Measurements from ENCODE around the gene RIOK1.
A peak's percentile ranks its signal among the peaks of the same experiment; 100 is the strongest.

Gene RIOK1

DNA sequence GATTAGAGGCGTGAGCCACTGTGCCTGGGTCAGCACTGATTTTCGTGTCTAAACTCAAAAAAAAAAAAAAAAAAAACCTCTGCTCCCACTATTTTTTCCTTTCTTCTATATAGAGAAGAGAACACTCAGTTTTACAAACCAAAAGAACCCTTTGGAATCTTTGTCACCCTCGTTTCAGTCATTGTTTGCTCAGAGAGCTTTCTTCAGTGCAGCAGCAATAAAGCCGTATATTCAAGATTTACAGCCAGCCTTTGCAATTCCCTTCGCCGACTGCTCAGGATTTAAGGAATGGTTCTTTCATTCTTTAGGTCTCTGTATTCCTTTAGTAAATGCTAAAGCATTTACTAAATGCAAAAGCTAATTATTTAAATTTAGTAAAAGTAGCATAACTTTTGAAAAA lies 20.1 kb downstream of the RIOK1 start:
- no peak for DNase-seq (ENCODE audit: low read depth)

DNA sequence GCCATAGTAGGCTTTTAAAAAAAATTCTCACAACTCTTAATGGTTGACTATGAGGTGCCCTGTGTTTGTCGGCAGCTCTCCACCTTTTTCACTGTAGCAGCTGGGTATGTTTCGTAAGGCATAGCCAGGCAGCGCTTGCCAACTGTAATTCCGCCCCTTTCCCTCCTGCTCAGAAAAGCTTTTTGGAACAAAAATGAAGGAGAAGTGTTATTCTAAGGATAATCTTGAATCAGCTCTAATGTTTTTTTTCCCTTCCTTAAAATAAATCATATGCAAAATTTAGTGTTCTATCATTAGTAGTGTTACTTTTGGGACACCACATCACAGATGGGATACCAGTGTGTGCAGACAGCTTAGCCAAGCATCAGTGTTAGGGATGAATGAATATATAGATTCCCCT lies 21.2 kb downstream of the RIOK1 start:
- no peak for DNase-seq (ENCODE audit: low read depth)

DNA sequence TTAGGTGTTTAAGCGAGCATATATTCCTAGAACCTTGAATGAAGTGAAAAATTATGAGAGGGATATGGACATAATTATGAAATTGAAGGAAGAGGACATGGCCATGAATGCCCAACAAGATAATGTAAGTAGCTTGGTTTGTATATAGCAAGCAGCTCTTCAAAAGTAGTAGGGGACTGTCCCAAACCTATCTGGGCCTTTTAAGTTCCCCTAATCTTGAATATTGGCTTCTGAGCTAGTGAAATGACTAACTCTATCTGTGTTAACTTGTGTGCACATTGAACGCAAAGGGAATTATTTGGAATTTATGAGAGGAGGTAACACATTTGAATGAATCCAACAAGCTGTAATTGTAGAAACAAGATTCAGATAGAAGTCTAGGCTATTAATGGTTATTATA lies 21.7 kb downstream of the RIOK1 start:
- no peak for DNase-seq (ENCODE audit: low read depth)

DNA sequence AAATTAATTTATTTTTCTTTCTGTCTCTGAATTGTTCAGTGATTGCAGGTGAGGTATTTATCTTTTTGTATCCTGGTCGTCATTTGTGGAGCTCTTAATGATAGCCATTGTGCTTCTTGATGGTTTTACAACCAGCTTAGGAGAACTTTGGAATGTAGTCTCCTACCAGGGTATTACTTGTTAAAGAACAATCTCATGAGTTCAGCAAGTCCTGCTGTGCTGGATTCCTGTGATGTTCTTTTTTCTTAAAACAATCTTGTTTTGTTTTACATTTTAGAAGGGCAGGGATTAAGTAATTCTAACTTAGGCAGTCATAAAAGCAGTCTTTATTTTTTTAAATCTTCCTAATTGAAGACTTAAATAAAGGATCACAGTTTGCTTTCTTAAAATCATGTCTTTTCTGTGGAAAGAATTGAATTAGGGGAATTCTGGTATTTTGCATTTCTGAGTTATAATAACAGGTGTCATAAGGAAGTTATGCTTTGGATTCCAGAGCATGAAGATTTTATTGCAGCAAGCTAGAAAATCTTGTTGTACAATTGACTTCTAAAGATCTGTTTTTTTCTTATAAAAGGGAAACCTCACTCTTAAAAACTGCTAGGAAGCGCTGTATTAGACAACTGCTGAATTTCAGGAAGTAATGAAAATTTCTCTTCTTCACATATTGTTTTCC lies 23.7 kb downstream of the RIOK1 start:
- DNase-seq (ENCODE audit: low read depth) = no peak

DNA sequence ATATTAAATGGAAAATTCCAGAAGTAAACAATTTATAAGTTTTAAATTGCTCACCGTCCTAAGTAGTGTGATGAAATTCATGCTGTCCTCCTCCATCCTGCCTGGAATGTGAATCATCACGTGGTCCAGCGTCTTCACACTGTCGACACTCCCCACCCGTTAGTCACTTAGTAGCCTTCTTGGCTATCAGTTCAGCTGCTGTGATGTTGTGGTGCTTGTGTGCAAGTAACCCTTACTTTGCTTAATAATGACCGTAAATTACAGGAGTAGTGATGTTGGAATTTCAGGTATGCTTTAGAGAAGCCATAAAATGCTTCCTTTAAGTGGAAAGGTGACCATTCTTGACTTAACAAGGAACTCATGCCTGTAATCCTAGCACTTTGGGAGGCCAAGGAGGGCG lies 25.2 kb downstream of the RIOK1 start:
- peak; percentile 82 for DNase-seq (ENCODE audit: low read depth)

DNA sequence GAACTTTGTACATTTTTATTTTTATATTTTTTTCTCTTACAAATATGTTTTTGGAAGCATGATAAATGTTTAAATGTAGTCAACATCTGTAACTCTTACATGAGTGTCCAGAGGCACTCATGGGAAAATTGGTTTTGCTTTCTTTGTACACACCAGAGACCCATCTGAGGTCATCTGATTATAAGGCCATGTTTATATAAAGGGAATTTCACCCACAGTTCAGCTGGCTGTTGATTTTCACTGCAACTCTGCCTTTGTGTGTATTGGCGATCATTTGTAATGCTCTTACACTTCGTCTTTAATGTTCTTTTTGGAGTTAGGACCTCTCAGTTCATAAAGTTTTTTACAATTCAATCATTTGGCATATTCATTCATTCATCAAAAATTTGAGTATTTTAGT lies 28.1 kb downstream of the RIOK1 start:
- no peak for DNase-seq (ENCODE audit: low read depth)

DNA sequence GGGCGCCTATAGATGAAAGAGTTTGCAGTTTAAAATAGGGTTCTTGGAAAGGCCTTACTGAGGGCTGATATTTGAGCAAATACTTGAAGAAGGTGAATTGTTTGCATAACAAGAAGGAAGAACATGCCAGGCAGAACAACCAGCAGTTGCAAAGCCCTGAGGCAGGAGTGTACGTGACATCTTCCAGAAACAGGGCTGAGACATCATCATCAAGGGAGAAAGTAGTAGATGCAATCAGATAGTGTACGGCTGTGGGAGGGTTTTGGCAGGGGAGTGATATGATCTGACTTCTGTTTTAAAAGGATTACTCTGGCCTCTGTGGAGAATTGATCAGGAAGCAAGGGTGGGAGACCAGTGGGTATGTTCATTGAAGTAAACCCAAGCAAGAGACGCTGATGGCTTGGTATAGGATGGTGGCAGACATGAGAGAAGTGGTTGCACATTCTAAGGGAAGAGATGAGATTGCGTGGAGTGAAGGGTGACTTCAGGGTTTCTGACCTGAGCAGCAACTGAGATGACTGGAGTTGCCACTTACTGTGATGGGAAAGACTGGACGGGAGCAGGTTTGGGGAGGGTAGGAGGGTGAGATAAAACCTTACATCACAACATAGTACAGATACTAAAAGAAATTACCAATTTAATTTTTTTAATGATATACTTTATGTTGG lies 28.8 kb downstream of the RIOK1 start:
- no peak for DNase-seq (ENCODE audit: low read depth)

DNA sequence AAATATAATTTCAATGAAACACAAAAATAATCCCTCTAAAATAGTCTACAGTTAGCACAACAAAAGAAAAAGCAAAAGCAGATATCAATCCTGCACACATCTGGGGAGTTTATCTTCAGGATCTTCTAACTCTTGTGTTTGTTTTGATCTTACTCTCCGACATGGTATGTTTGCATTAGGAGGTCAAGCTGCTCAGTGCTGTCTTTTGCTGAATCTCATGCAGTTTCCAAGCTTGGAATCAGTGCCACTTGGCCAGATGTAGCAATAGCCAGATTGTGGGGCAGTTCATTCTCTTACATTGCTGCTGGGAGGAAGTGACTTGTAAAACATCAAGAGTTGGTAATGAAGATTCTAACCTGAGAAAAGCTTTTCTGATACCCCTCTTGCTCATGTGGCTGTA lies 29.5 kb downstream of the RIOK1 start:
- no peak for DNase-seq (ENCODE audit: low read depth)

DNA sequence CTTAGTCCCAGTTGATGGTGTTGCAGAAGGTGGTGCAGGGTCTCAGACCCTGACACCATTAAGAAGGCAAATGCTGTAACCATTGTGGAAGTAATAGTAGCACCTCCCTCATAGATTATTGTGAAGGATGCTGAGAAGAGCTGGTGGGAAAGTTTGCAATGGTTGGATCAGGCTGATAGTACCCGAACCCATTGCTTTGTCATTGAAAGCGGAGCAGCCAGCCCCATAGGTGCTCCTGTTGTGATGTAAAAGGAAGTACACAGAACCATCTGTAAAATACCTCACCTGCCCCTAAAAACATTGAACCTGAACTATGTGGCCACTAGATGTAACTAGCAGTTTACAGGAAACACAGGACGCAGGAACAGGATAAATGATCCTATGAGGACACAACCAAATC lies 31.5 kb downstream of the RIOK1 start:
- no peak for DNase-seq (ENCODE audit: low read depth)

DNA sequence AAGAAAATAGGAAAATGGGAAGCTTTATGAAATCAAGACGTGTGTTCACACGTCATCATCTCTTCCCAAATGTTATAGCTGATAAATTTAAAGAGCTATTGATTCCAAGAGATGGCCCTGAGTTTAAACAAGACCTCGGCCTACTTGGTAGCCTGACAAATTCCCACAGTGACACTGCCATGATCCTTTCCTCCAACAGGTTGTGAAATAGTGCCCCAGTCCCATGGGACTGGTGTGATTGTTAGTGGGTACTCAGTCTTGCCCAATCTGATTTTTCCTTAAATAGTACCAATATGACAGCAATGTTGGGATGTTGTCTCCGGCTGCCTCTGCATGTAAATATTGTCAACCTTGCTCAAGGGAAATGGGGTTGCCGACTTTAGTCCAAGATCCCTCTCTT lies 34.5 kb downstream of the RIOK1 start:
- no peak for DNase-seq (ENCODE audit: low read depth)

DNA sequence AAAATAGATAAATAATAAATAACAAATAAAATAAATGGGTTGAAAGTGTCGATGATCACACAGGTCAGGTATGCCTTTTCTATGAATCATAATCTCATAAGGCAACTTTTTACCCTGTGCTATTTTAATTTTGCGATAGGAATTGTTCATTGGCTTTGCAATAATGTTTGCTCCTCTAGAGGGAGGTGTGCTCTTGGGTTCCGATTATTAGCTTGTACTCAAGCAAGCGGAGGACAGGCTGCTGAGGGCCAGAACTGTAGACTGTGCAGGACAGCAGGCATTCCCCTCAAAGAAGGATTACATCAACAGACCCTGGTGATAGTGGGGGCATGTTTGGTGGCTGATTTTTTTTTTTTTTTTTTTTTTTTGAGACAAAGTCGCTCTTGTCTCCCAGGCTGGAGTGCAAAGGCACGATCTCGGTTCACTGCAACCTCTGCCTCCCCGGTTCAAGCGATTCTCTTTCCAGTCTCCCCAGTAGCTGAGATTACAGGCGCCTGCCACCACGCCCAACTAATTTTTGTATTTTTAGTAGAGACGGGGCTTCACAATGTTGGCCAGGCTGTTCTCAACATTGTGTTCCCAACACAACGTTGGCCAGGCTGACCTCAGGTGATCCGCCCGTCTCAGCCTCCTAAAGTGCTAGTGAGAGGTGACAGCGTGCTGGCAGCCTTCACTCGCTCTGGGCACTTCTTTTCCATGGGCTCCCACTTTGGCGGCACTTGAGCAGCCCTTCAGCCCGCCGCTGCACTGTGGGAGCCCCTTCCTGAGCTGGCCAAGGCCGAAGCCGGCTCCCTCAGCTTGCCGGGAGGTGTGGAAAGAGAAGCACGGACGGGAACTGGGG lies 35.6 kb downstream of the RIOK1 start:
- peak; percentile 28 for DNase-seq (ENCODE audit: low read depth)

DNA sequence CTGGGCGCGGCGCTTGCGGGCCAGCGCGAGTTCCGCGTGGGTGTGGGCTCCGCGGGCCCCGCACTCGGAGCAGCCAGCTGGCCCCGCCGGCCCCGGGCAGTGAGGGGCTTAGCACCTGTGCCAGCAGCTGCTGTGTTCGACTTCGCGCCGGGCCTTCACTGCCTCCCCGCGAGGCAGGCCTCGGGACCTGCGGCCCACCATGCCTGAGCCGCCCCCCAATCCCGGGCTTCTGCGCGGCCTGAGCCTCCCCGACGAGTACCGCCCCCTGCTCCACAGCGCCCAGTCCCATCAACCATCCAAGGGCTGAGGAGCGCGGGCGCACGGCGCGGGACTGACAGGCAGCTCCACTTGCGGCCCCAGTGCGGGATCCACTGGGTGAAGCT lies 36.2 kb downstream of the RIOK1 start:
- DNase-seq (ENCODE audit: low read depth) = no peak

DNA sequence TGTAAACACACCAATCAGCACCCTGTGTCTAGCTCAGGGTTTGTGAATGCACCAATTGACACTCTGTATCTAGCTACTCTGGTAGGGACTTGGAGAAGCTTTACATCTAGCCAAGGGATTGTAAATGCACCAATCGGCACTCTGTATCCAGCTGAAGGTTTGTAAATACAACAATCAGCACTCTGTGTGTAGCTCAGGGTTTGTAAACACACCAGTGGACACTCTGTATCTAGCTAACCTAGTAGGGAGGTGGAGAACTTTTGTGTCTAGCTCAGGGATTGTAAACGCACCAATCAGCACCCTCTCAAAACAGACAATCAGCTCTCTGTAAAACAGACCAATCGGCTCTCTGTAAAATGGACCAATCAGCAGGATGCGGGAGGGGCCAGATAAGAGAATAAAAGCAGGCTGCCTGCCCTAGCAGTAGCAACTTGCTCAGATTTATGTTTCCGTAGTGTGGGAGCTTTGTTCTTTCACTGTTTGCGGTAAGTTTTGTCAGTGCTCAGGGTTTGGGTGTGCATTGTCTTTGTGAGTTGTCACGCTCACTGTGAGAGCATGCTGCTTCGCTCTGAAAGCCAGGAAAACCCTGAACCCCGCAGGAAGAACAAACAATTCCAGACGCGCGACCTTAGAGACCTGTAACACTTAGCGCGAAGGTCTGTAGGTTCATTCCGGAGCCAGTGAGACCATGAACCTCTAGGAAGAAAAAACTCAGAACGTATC lies 37.0 kb downstream of the RIOK1 start:
- no peak for DNase-seq (ENCODE audit: low read depth)

DNA sequence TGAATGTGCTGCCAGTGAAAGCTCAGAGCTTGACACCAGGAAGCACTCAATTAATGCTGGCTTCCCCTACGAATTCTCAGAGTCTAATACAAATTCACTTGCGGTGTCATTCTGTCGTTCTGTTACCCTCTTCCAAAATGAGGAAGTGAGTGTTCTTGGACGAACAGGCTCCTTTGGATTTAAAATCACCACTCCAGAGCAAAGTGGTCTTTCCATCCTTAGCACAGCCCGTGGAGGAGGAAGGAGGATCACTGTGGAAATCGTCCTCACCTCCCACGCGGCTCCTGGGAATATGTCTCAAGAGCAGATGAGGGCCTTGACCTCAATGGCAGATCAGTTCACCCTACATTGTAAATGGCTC lies 41.7 kb downstream of the RIOK1 start:
- DNase-seq (ENCODE audit: low read depth) = no peak

DNA sequence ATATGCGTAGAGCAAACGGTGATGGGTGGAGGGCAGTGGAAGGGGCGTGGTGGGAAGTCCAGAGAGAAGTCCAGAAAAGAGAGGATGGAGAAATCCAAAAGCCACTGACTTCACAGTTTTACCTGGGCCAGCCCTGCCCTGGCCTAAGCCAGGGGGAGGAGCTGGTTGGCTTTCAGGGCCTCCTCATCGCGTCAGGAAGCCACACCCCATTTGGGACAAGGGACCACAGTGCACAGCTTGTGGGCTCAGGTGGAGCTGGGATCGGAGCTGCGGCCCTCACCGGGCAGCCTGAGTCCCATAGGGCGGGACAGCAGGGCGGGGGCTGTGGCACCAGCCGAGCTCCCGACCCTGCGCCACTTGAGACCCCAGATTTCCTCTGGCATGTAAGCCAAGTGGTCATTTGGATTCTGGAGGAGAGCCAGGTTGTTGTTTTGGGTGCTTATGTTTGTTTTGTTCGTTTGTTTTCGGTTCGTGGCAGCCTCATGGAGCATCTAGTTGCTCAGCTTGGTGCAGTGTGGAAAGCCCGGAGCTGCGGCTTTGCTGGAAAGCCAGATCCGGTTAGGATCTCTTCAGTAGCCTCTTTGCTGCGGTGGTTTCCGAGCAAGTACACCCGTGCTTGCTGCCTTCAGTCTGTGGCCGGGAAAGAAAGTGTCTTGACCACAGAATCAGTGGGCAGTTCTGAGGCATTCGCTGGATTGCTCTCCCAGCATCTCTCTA lies 42.2 kb downstream of the RIOK1 start:
- no peak for DNase-seq (ENCODE audit: low read depth)

DNA sequence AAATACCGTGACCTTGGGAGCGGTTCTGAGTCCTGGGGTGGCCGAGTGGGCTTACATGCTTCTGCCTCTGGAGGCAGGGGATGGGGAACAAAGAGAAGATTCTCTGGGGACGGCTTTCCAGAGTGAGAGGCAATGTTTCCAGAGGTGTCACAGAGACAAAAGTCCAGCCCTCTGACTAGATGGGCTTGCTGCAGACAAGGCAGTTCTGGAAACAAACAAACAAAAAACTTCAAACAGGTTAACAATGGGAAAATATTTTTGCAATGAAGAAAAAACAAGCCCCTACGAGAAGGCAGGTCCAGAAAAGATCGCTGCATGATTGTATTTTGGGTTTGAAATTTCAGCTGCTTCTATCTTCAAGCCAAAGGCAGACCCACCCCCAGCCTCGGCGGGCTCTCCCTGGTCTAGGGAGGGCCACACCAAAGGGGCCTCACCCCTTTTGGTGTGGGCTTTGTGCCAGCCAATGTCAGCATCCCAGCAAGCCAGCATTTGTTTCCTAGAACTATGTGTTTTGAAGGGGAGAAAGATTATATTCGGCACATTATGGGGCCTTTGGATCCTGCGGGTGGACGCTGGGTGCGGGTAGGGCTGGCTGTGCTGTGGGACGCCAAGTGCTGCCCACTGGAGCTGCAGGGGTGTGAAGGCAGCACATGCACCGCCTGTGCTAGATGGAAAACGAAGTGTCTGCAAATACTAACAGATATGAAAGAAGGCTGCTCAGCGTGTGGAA lies 42.9 kb downstream of the RIOK1 start:
- no peak for DNase-seq (ENCODE audit: low read depth)

DNA sequence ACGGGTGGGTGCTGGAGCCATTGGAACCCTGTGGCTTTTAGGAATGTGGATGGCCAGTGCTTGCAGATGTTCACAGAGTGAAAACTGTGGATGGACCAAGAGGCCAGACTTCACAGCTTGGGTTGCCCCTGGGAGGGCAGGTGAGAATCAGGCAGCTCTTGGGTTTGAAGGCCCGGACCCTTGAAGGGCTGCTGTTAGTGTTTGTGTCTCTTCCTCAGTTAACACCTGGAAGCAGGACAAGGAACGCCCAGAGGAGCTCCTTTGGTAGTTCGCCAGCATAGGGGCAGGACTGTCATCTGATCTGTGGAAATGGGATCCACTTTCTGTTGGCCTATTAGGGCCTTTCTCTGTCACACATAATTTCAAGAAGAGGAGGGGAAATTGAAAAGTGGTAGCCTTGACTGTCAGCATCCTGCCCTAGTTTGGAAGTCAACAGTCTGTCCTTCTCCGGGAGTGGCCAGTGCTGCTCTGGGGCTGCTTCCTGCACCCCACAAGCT lies 43.6 kb downstream of the RIOK1 start:
- DNase-seq (ENCODE audit: low read depth) = no peak

DNA sequence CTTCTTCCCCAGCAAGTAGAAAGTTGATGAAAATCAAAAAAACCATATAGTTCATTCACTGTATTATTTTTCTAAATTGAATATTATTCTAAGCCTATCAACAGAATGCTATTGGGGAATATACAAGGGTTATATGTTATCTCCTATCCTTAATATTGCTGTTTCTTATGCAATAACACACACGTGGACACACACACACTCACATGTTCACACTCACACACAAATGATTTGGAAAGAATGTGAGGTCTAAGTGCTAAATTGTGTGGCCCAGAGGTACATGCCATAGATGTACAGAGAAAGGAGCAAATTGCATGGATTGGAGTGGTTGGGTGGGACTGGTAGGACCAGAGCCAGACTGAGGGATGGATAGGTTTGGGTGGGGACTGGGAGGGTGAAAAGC lies 45.1 kb downstream of the RIOK1 start:
- no peak for DNase-seq (ENCODE audit: low read depth)

DNA sequence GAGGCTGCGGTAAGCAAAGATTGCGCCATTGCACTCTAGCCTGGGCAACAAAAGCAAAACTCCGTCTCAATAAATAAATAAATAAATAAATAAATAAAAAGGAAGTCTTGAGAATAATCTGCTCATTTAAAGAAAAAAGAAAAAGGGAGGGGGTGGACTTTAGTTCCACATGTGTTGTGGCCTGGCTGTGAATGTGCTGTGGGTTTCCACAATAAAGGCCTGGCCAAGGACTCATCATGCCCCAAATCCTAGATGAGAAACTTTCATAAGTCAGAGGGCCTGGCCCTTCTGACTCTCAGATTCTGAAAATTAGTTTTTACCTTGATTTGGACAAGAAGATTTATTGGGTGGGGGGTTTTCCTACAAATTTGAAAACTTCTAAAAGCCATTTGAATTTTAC lies 48.4 kb downstream of the RIOK1 start:
- DNase-seq (ENCODE audit: low read depth) = no peak

DNA sequence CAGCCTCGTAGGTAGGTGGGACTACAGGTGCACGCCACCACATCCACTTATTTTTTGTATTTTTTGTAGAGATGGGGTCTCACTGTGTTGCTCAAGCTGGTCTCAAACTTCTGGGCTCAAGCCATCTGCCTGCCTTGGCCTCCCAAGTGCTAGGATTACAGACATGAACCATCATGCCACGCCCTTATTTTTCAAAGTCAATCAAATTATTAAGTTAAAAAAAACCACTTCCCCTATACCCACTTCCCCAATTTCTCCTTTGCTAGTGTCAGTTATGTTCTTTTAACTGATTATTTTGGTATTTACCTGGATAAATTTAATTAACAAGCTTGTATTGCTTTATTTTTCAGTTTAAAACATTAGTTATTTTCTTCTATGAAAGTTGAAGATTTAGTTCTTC lies 49.6 kb downstream of the RIOK1 start:
- DNase-seq (ENCODE audit: low read depth) = no peak

DNA sequence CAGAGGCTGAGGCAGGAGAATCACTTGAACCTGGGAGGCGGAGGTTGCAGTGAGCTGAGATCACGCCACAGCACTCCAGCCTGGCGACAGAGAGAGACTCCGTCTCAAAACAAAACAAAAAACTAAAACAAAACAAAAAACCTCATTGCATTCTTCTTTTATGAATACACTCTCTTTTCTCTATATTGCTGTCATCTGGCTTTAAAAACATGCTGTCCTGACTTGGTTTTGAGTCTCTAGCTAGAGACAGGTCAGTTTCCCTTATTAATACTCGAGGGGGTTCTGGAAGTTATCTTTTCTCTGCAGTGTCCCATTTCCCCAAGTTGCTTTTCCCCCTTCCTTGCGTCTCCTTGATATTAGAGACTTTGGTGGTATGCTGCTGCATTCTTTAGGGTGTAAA lies 50.9 kb downstream of the RIOK1 start:
- no peak for DNase-seq (ENCODE audit: low read depth)
